ENCODE results near the gene ATP13A1. TPM values are rescaled to one million over a fixed set of nuclear protein-coding genes. Genes with fewer than 3 reads are reported as not detected.

The ATP13A1 gene
- 22.5 to 35.4 TPM (median 33.4 TPM) in 5 replicates for total RNA-seq (2022; extraction: Qiagen RNA extraction; ENCODE audit: low read depth)

DNA sequence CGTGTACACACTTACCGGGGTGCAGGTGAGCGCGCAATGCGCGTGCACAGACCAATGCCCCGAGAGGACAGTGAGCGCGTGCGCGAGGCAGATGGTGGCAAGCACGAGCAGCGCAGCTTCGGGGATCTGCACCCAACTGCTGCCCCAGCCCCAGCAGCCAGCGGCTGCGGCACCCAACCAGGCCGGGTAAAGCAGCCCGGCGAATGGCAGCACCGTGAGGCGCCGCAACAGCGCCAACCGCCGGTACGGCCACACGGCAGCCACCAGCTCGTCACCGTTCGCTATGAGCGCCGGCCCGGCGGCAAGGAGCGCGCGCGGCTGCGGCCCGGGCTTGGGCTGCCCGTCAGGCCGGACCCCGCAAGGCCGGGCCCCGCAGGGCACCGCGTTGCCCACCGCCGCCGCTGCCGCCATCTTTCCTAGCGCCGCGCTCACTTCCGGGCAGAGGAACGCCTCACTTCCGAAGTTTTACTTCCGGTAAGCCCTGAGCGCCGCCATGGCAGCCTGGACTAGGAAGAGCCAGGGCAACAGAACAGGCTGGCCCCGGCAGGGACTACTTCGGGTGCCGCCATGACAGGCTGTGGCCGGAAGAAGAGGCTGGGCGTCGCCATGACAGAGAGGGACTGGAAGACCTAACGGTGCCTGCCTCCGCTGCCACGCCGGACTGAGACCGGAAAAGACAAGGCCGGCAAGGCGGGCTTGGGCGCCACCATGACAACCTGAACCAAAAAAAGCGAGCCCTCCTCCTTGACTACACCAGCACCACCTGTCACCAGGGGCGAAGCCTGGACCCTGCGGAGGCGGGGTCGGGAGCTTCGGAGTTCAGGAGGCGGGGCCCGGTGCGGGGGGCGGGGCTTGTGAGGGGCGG lies at the start of gene ATP13A1:
TSS of gene ATP13A1 (minus strand) at position 421 of the 865 bp plus-strand sequence. CDS start at position 411, 10 bp downstream.

DNA sequence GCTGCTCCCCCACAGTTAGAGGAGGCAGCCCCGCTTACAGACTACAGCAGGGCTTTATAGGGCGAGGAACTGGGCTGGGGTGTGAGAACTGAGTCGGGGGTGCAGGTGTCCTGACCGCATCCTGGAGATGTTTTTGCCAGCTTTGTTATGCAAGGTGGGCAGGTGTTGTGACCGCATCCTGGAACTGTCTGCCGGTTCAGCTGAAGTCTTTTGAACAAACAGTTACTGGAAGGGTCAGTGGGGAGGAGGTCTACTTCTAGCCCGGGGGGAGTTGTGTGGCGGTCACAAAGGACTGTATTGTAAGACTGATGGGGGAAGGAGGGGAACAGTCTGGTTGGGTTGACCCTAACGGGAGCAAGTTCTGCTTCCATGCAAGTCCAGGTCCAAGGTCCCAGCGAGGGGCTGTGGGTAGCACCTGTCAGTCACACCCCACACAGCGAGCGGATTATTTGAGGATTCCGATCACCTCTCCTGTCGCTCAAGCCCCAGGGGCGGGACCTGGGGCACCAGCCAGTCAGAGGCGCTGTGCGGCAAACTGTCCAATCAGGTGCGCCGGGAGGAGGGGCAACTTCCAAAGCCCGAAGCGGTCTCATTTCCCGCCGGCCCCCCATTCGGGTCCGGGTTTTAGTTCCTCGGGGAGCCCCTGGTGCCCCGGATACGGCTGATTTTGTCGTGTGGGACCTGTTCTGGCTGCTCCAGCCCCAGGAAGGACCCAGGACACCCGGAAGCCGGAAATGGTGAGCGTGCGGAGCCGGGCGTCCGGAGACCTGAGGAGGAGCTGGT lies 4.9 kb upstream of the ATP13A1 start, which contains the start of gene ZNF101:
TSS of gene ZNF101 (plus strand) at position 610 of the 783 bp plus-strand sequence. CDS start at position 735, 125 bp downstream.

GRCh38 chr19:19643158-19644053 lies 20.1 kb downstream of the ATP13A1 start, which contains the start of gene GMIP:
TSS of gene GMIP (minus strand) at chr19:19643657. CDS start at chr19:19643529, 128 bp downstream.

GRCh38 chr19:19627621-19628500 lies 35.6 kb downstream of the ATP13A1 start, which contains the start of gene LPAR2:
TSS of gene LPAR2 (minus strand) at chr19:19628220. CDS start at chr19:19627275, 945 bp downstream.

DNA sequence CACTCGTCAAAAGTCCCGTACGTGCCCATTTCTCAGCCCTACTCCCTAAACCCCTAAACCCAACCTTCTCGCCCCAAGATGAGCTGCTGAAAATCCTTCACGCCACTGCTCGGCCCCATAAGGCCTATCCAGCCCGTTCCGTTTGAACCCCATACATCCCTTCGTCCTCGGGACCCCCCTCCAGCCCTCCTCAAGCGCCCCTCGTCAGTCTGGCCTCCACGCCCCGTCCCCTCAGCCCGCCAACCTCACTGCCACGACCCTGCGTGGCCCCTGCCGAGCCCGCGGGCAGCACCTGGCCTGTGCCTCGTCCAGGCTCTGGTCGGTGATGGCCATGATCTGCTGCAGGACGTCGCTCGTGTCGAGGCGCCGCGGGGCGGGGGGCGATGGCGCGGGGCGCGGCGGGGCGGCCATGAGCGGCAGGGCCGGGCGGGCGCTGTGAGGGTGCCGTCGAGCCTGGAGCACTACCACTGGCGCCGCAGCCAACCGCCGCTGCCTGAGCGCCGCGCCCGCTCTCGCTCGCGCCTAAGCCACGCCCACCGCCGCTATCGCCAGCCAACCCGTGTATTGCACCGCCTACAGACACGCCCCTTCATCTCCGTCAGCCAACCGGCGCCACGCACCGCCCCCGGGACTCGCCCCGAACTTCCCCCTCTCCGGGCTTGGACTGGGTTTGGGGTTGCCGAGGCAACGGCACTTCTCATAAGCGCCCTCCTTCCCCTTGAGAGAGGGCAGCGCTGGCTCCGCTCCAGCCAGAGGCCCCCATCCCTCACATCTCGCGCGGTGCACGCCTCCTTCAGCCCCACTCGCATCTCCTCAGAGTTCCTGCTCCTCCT lies 45.0 kb downstream of the ATP13A1 start, which contains the start of gene PBX4:
TSS of gene PBX4 (minus strand) at position 469 of the 833 bp plus-strand sequence. CDS start at position 411, 58 bp downstream.

Other genes with a start within 250 kb of the ATP13A1 start
- 0.83 to 2.1 TPM (median 2.0 TPM) in 5 replicates for gene TSSK6, start 148.1 kb downstream of the ATP13A1 start, total RNA-seq (2022; extraction: Qiagen RNA extraction; ENCODE audit: low read depth)
- gene NDUFA13, start 147.5 kb downstream of the ATP13A1 start, total RNA-seq (2022; extraction: Qiagen RNA extraction; ENCODE audit: low read depth) = 143 to 178 TPM (median 155 TPM) in 5 replicates
- 2.2 to 4.9 TPM (median 3.6 TPM) in 5 replicates for gene YJEFN3, start 134.8 kb downstream of the ATP13A1 start, total RNA-seq (2022; extraction: Qiagen RNA extraction; ENCODE audit: low read depth)
- 0.10 to 0.49 TPM (median 0.26 TPM) in 5 replicates for gene CILP2, start 125.4 kb downstream of the ATP13A1 start, total RNA-seq (2022; extraction: Qiagen RNA extraction; ENCODE audit: low read depth)
- gene PBX4, start 45.0 kb downstream of the ATP13A1 start, total RNA-seq (2022; extraction: Qiagen RNA extraction; ENCODE audit: low read depth) = 1.3 to 1.6 TPM (median 1.4 TPM) in 5 replicates
- 3.3 to 4.1 TPM (median 4.0 TPM) in 5 replicates for gene LPAR2, start 35.5 kb downstream of the ATP13A1 start, total RNA-seq (2022; extraction: Qiagen RNA extraction; ENCODE audit: low read depth)
- 4.1 to 6.7 TPM (median 5.2 TPM) in 5 replicates for gene GMIP, start 20.0 kb downstream of the ATP13A1 start, total RNA-seq (2022; extraction: Qiagen RNA extraction; ENCODE audit: low read depth)
- gene ZNF101, start 5.2 kb upstream of the ATP13A1 start, total RNA-seq (2022; extraction: Qiagen RNA extraction; ENCODE audit: low read depth) = 4.3 to 6.9 TPM (median 4.5 TPM) in 5 replicates
- gene ZNF14, start 69.4 kb upstream of the ATP13A1 start, total RNA-seq (2022; extraction: Qiagen RNA extraction; ENCODE audit: low read depth) = 1.8 to 2.4 TPM (median 1.9 TPM) in 5 replicates
- 0.06 to 0.36 TPM (median 0.08 TPM) in 4 of 5 replicates, not detected in the other for gene ZNF506, start 158.1 kb upstream of the ATP13A1 start, total RNA-seq (2022; extraction: Qiagen RNA extraction; ENCODE audit: low read depth)
- gene ZNF253, start 202.2 kb upstream of the ATP13A1 start, total RNA-seq (2022; extraction: Qiagen RNA extraction; ENCODE audit: low read depth) = not detected in 5 replicates
- gene ZNF93, start 237.3 kb upstream of the ATP13A1 start, total RNA-seq (2022; extraction: Qiagen RNA extraction; ENCODE audit: low read depth) = not detected in 5 replicates